ENCODE results near the gene MNX1. TPM values are rescaled to one million over a fixed set of nuclear protein-coding genes. Genes with fewer than 3 reads are reported as not detected.

Gene MNX1
- total RNA-seq, 4 donors from 2014 or later: 0.56 TPM; not detected in 3

DNA sequence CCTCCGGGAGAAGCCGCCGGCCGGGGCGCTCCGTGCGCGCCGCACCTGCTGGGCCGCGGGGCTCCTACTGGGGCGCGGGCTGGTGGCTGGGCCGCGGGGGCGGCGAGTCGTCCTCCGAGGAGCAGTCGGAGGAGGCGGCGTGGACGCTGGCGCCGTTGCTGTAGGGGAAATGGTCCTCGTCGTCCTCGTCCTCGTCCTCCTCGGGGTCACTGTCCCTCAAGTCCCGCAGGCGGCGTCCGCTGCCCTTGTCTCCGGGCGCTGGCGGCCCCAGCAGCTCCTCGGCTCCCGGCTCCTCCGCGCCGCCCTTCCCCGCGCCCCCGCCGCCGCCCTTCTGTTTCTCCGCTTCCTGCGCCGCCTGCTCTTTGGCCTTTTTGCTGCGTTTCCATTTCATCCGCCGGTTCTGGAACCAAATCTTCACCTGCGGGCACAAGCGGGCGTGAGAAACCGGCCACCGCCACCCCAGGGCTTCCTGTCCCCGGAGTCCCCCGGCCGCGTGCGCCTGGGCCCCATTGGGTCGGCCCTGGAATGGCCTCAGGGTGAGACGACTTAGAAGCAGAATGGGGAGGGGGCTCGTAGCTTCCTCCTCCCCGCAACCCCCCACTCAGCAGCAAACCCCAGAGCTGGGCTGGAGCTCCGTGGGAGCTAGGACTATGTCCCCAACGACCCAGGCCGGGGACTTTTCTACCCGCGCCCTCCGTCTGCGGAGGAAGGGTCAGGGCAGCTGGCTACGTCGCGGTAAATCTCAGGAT, 4.8 kb downstream of the MNX1 start:
- TF ChIP-seq EP300 (IDR thresholded peaks at IDR 0.05): no peak
- no peak for TF ChIP-seq POLR2AphosphoS5 (IDR thresholded peaks at IDR 0.05)
- TF ChIP-seq, protein P1, sequence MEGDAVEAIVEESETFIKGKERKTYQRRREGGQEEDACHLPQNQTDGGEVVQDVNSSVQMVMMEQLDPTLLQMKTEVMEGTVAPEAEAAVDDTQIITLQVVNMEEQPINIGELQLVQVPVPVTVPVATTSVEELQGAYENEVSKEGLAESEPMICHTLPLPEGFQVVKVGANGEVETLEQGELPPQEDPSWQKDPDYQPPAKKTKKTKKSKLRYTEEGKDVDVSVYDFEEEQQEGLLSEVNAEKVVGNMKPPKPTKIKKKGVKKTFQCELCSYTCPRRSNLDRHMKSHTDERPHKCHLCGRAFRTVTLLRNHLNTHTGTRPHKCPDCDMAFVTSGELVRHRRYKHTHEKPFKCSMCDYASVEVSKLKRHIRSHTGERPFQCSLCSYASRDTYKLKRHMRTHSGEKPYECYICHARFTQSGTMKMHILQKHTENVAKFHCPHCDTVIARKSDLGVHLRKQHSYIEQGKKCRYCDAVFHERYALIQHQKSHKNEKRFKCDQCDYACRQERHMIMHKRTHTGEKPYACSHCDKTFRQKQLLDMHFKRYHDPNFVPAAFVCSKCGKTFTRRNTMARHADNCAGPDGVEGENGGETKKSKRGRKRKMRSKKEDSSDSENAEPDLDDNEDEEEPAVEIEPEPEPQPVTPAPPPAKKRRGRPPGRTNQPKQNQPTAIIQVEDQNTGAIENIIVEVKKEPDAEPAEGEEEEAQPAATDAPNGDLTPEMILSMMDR (IDR thresholded peaks at IDR 0.05): no peak
- TF ChIP-seq POLR2A (IDR thresholded peaks at IDR 0.05): no peak
- H3K9me3 ChIP-seq: no peaks in the 10 kb centered on the region
- no CpG with 5 or more reads among the region's 77 CpGs for WGBS
- peaks cover 98% of the 10 kb centered on the region for H3K27me3 ChIP-seq
- H3K36me3 ChIP-seq: no peaks in the 10 kb centered on the region
- peak overlapping the region; percentile 35 for H3K4me3 ChIP-seq
- peak; percentile 39 to 72 for DNase-seq (ENCODE audit: low spot score in 2 of 2)
- no peak overlapping the region for H3K27ac ChIP-seq
- H3K4me1 ChIP-seq: peaks cover 50% of the 10 kb centered on the region

DNA sequence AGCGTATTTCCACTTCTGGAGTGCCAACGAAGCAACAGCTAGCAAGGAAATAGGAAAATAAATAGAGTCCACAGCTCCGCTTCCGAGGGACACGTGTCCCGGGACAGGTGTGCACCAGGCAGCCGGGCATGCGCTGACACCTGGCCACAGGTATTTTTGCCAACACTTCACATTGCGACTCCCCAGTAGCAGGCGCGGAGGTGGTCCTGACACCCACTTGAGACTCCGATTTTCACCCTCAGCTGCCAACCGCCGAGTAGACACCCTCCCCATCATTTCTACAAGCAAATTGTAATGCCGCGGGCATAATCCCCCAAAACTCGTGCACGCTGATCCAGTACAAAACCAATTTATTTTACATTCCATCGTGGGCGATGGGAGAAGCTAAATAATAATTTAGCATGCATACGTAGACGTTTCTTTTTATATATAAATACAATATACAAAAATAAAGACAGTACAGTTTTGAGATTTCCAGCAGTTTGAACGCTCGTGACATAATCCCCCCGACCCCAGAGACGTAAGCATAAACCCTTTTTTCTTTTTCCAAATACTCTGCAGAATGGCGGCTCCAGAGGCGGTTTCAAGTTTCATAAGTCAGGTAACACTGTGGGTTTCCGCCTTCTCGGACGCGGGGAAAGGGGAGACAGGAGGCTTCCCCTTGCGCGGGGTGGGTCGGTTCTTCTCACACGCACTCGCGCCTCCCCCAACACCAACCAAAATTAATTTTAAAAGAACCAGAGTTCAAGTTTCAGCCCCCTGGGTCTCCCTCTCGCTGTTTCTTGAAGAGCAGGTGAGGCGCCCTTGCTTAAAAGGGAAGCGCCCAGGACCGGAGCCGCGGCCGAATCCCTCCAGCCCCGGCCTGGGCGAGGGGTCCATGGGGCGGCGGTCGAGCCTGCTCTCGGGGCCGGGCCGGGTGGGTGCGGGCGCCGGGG, 5.7 kb downstream of the MNX1 start:
- TF ChIP-seq POLR2A (IDR thresholded peaks at IDR 0.05) (no peak), EP300 (IDR thresholded peaks at IDR 0.05) (no peak), POLR2AphosphoS5 (IDR thresholded peaks at IDR 0.05) (no peak)
- TF ChIP-seq, protein P1 (IDR thresholded peaks at IDR 0.05): no peak
- Histone ChIP-seq H3K27me3 (peaks cover 99% of the 10 kb centered on the region), H3K36me3 (no peaks in the 10 kb centered on the region), H3K4me1 (peaks cover 53% of the 10 kb centered on the region), H3K9me3 (no peaks in the 10 kb centered on the region), H3K27ac (no peak overlapping the region), H3K4me3 (peak overlapping the region; percentile 35)
- 4% methylated on average over 38 of the region's 56 CpGs for WGBS
- peak; percentile 42 to 56 for DNase-seq (ENCODE audit: low spot score in 2 of 2)

DNA sequence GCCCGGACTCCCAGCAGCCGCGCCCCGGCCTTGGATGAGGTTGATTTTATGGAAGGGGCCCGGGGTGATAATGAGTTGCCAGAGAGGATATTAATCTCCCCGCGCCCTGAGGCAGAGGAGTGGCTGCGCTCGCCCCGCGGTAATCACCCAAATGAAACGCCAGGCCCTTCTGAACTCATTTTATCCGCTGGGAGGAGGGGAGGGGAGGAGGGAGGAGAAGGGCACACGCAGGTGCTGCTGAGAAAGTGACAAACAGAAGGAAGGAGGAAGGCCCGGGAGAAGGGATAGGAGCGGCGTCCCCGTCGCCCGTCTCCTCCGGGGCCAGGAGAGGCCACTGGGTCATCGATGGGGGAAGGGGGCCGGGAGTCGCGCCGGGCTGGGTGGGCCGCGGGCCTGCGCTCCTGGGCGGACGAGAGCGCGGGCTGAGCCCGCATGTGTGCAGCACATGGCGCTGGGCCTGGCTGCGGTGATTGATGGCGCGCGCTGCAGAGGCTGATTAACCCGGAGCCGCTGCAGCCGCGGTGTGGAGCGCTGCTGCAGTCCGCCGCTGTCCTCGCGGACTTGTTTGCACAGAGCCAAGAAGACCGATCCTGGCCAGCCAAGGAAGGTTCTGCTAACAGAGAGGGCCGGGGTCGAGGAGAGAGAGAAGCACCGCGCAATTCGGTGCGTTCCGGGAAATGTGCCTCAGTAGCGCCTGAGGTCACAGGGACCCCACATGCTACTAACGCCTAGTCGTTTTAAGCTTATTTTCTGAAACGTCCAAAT, 6.5 kb downstream of the MNX1 start:
- Histone ChIP-seq H3K27me3 (peaks cover 100% of the 10 kb centered on the region), H3K36me3 (no peaks in the 10 kb centered on the region), H3K4me3 (peak overlapping the region; percentile 1), H3K9me3 (no peaks in the 10 kb centered on the region), H3K27ac (no peak overlapping the region), H3K4me1 (peaks cover 53% of the 10 kb centered on the region)
- TF ChIP-seq EP300 (IDR thresholded peaks at IDR 0.05) (no peak), POLR2A (IDR thresholded peaks at IDR 0.05) (no peak), POLR2AphosphoS5 (IDR thresholded peaks at IDR 0.05) (no peak)
- TF ChIP-seq, protein P1 (IDR thresholded peaks at IDR 0.05): no peak
- peak in 1 of 2 donors; percentile 74 for DNase-seq (ENCODE audit: low spot score in 2 of 2)
- WGBS: 3% methylated on average over 42 of the region's 60 CpGs

DNA sequence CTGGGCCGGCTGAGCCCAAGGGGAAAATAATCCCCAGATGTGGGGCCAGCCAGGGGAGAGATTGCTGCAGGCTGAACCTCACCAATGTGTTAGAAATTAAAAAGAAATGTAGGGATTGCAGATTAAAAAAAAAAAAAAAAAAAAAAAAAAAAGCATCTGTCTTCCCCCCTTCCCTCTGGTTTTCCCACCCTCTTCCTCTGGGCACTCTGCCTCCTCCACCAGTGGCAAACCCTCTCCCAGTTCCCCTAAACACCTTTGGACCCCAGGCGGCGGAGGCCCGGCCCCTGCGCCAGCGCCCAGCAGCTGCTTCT, 7.1 kb downstream of the MNX1 start:
- Histone ChIP-seq H3K4me1 (peaks cover 53% of the 10 kb centered on the region), H3K9me3 (no peaks in the 10 kb centered on the region), H3K4me3 (no peak overlapping the region), H3K36me3 (no peaks in the 10 kb centered on the region), H3K27me3 (peaks cover 100% of the 10 kb centered on the region), H3K27ac (no peak overlapping the region)
- whole genome bisulfite sequencing: 20% methylated on average over 5 of the region's 6 CpGs
- DNase-seq (ENCODE audit: low spot score in 2 of 2): peak in 1 of 2 donors; percentile 61
- TF ChIP-seq EP300 (IDR thresholded peaks at IDR 0.05) (no peak), POLR2A (IDR thresholded peaks at IDR 0.05) (no peak), POLR2AphosphoS5 (IDR thresholded peaks at IDR 0.05) (no peak)
- TF ChIP-seq, protein P1 (IDR thresholded peaks at IDR 0.05): no peak
